Uterus (tissue), 4 donors: ENCODE data around the gene PANK4. TPM values are rescaled to one million over a fixed set of nuclear protein-coding genes. Genes with fewer than 3 reads are reported as not detected.

Experiments used
- DNase-seq, 2 donors: peaks; one replicate each; pipeline ENCODE4 v3.0.0-alpha.2; 2019 to 2020
- H3K27ac ChIP-seq, 2 donors: fragments of 200-600 bp; sonication (generic); 1 replicate in 1 of 2; 2 replicates in 1 of 2; pipeline ENCODE4 v1.5.1; 2016 to 2018
- H3K27me3 ChIP-seq, 2 donors: fragments of 200-600 bp; sonication (generic); one replicate each; pipeline ENCODE4 v1.5.1; 2018 to 2019; ENCODE audit warnings: control low read depth in 1 of 2
- H3K36me3 ChIP-seq, 2 donors: fragments of 200-600 bp; sonication (generic); one replicate each; pipeline ENCODE4 v1.5.1; 2019; ENCODE audit warnings: control low read depth in 1 of 2
- H3K4me1 ChIP-seq, 2 donors: fragments of 200-600 bp; sonication (generic); one replicate each; pipeline ENCODE4 v1.5.1; 2018 to 2019; ENCODE audit warnings: control low read depth in 1 of 2
- H3K4me3 ChIP-seq, 2 donors: fragments of 200-600 bp; sonication (generic); 1 replicate in 1 of 2; 2 replicates in 1 of 2; pipeline ENCODE4 v1.5.1; 2018 to 2019; ENCODE audit warnings: mild to moderate bottlenecking in 1 of 2
- H3K9me3 ChIP-seq, 2 donors: fragments of 200-600 bp; sonication (generic); one replicate each; pipeline ENCODE4 v1.5.1; 2019; ENCODE audit warnings: control low read depth in 1 of 2
- CTCF ChIP-seq, 4 experiments: fragments of 200-600 bp in 2 of 4; fragments of 450-650 bp in 2 of 4; sonication (generic) in 2 of 4; IDR thresholded peaks; one replicate each; pipeline ENCODE4 v1.5.1; 2016 to 2019; ENCODE audit warnings: antibody characterized with exemption in 4 of 4, mild to moderate bottlenecking in 2 of 4, moderate library complexity in 1 of 4
- POLR2A ChIP-seq, 2 donors: fragments of 450-650 bp; IDR thresholded peaks; one replicate each; pipeline ENCODE4 v1.6.1; 2016; ENCODE audit warnings: antibody characterized with exemption in 2 of 2, mild to moderate bottlenecking in 1 of 2, moderate library complexity in 1 of 2
- intact Hi-C: fragments of 100-400 bp; cut with DNase I; formaldehyde crosslinking; loops from one replicate; pipeline ENCODE4 v1.15.1; 2023; ENCODE audit warnings: low total_unique reads
- total RNA-seq, 4 donors: library from RNA; depleted of rRNA in 3 of 4; stranded (reverse); fragments of >200 nt in 3 of 4; gene quantifications; one replicate each; pipeline versions ENCODE4 v1.1.0 to v1.2.4, GENCODE V29; 2014 to 2023
- donor health status: DM: yes; HTN: yes; CAD: no.

The PANK4 gene
- total RNA-seq, 4 donors from 2014 or later, result 29.2 to 43.9 (median 33.6) TPM

GRCh38 chr1:2516124-2516523, 10.3 kb downstream of the PANK4 start:
- Histone ChIP-seq H3K27me3 (no peaks in the 10 kb centered on the region), H3K4me1 (no peaks in the 10 kb centered on the region), H3K9me3 (no peaks in the 10 kb centered on the region), H3K4me3 (no peak overlapping the region), H3K27ac (no peak overlapping the region), H3K36me3 (no peaks in the 10 kb centered on the region)
- intact Hi-C loops, result no loop called here
- TF ChIP-seq CTCF (IDR thresholded peaks at IDR 0.05) (no peak), POLR2A (IDR thresholded peaks at IDR 0.05) (no peak)
- DNase-seq, result no peak

GRCh38 chr1:2515763-2516080, 10.7 kb downstream of the PANK4 start:
- Histone ChIP-seq H3K36me3 (no peaks in the 10 kb centered on the region), H3K4me1 (no peaks in the 10 kb centered on the region), H3K27ac (no peak overlapping the region), H3K9me3 (no peaks in the 10 kb centered on the region), H3K27me3 (no peaks in the 10 kb centered on the region), H3K4me3 (no peak overlapping the region)
- TF ChIP-seq POLR2A (IDR thresholded peaks at IDR 0.05) (no peak), CTCF (IDR thresholded peaks at IDR 0.05) (no peak)
- intact Hi-C loops, result no loop called here
- no peak for DNase-seq

DNA sequence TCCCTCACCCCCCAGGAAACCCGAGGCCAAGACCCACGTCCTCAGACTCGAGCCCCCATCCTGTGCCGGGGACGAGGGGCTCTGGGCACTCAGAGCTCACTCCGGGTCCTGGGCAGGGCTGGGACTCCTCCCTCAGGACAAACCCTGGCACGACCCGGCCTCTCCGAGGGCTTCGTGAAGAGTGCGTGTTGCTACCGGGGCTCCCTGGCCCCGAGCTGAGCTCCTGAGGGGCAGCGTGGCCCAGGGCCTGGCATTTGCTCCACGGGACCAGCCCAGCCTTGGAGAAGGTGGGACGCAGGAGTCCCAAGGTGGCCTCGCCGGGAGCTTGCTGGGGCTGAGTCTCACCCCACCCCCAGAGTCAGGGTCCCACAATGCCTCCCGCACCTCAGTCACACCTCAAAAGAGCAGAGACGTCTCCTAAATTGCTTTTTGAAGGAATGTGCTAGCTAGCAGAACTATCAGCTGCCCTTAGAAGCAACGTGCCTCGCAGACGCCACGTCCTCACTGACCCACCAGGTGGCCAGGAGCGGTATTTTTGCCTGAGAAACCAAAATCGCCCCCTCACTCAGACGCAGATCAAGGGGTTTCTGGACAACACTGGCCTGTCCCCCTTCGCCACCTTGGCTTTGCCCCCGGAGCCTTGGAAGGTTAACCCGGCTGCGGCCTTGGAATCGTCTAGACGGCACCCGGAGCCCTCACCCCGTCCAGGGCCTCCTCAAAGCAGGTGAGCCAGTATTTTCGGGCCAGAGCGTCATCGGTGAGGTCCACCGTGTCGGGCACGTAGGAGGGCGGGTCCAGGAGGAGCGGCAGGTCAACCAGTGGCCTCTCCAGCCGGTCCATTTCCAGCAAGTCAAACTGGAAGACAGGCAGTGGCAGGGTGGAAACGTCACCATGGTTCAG, 11.3 kb downstream of the PANK4 start:
- Histone ChIP-seq H3K27ac (no peak overlapping the region), H3K4me3 (no peak overlapping the region), H3K27me3 (no peaks in the 10 kb centered on the region), H3K4me1 (no peaks in the 10 kb centered on the region), H3K9me3 (no peaks in the 10 kb centered on the region), H3K36me3 (no peaks in the 10 kb centered on the region)
- DNase-seq, result no peak
- intact Hi-C loops, result no loop called here
- TF ChIP-seq CTCF (IDR thresholded peaks at IDR 0.05), result no peak

- H3K9me3 ChIP-seq, result no peaks in the 10 kb centered on the region
- H3K4me1 ChIP-seq, result no peaks in the 10 kb centered on the region
- H3K4me3 ChIP-seq, result no peak overlapping the region
- H3K27me3 ChIP-seq, result no peaks in the 10 kb centered on the region
- DNase-seq, result no peak
- no peaks in the 10 kb centered on the region for H3K36me3 ChIP-seq
- no peak overlapping the region for H3K27ac ChIP-seq
- TF ChIP-seq CTCF (IDR thresholded peaks at IDR 0.05) (no peak), POLR2A (IDR thresholded peaks at IDR 0.05) (no peak)
- intact Hi-C loops, result no loop called here
Measured at GRCh38 chr1:2513939-2514652, 12.3 kb downstream of the PANK4 start.

- no peak for TF ChIP-seq POLR2A (IDR thresholded peaks at IDR 0.05)
- TF ChIP-seq CTCF (IDR thresholded peaks at IDR 0.05), result no peak
- no peak overlapping the region for H3K4me3 ChIP-seq
- no peak for DNase-seq
- no peaks in the 10 kb centered on the region for H3K36me3 ChIP-seq
- H3K27me3 ChIP-seq, result no peaks in the 10 kb centered on the region
- H3K27ac ChIP-seq, result no peak overlapping the region
- intact Hi-C loops, result no loop called here
- H3K9me3 ChIP-seq, result no peaks in the 10 kb centered on the region
- H3K4me1 ChIP-seq, result no peaks in the 10 kb centered on the region
Measured at GRCh38 chr1:2512862-2513421, 13.5 kb downstream of the PANK4 start.
